ENCODE data around the gene LRP1B.
A peak's percentile ranks its signal among the peaks of the same experiment; 100 is the strongest.
"Not testable (repeated sequence)": the region's sequence is repeated elsewhere in the genome, so short reads cannot be mapped to it uniquely, and the experiment has no call there.

Gene LRP1B

DNA sequence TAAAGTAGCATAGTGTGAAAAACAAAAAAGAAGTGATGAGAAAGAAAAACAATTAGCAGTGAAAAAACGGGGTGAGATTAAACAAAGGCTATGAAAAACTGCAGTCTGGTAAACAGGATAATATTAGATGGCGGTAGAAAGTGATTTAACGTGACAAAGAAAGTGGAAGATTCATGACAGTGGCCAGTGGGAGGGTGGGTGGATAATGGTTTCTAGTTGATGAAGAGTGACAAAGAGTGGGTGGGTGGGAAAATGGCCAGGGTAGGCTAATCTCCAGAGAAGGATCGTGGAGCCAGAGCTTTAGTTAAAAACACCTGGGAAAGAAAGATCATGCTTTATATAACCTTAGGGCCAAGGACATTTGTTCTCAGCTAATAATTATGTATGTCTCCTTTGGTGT is 1667.8 kb downstream of the LRP1B start:
- no peak for DNase-seq

DNA sequence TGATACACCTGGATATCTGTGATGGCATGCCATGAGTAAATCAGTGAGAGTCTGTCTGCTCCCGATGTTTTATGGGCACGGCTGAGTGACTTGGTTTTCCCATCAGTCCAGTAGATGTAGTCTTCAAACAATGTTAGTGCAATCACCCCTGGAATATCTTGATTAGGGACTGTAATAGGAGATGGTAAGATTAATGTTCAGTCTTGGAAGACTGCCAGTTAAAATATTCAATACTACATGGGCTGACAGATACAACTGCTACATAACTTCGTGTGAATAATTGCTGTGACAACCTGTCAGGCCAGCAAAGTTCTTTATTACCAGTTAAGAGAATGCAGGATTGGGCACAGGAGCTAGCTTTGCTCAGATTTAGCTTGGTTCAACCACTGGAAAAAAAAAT is 1673.3 kb downstream of the LRP1B start:
- no peak for DNase-seq

- no peak for DNase-seq
These were observed 1675.5 kb downstream of the LRP1B start for GRCh38 chr2:140455315-140455714.

- no peak for DNase-seq
These were observed 1676.1 kb downstream of the LRP1B start for GRCh38 chr2:140454717-140455116.

GRCh38 chr2:140451324-140451723 is 1679.5 kb downstream of the LRP1B start:
- no peak for DNase-seq

GRCh38 chr2:140442319-140442718 is 1688.5 kb downstream of the LRP1B start:
- DNase-seq, result no peak

- DNase-seq, result no peak
These were observed 1690.0 kb downstream of the LRP1B start for GRCh38 chr2:140440815-140441214.

GRCh38 chr2:140436936-140437335 is 1693.9 kb downstream of the LRP1B start:
- no peak for DNase-seq

DNA sequence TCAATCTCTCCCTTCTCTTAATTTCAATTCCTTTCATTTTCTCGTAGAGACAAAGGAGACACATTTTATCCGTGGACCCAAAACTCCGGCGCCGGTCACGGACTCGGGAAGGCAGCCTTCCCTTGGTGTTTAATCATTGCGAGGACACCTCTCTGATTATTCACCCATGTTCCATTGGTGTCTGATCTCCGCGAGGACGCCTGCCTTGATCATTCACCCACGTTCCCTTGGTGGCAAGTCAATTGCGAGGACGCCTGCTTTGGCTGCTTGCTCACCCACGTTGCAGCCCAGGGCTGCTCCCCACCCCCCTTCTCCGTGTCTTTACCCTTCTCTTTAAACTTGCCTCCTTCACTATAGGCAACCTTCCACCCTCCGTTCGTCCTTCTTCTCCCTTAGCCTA is 1703.8 kb downstream of the LRP1B start:
- DNase-seq, result not testable (repeated sequence)

GRCh38 chr2:140424471-140424870 is 1706.3 kb downstream of the LRP1B start:
- DNase-seq, result no peak

DNA sequence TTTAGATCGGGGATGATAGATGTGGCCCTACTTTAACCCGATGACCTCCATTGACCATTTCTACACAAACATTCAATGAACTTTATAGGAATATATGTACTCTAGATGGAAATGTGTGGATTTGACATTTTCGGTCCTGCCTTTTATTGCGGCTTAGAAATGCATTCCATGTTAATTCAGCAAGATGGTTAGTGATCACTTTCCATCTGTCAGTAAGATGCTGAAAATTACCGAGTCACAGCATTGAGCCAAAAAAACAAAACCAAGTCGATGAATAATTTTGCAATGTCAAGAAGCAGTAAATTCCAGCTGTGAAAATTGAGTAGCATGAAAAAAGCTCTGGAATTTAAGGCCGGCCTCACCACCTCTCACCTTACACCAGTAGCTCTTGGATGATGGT is 1708.1 kb downstream of the LRP1B start:
- DNase-seq, result no peak

DNA sequence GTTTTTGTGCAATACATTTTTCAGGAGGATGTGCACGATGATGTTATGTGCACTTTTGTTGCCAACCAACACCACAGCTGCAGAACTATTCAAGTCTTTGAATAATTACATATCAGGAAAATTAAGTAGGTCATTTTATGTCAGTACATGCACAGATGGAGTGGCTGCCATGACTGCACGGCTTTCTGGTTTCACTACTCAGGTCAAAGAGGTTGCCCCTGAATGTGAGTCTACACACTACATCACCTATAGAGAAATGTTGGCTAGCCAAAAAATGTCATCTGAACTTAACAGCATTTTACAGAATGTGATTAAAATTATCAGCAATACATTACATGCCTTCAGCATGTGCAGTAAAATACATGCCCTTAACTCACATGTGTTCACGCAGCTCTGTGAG is 1713.3 kb downstream of the LRP1B start:
- DNase-seq, result no peak

- DNase-seq, result no peak
These were observed 1714.2 kb downstream of the LRP1B start for GRCh38 chr2:140416577-140416976.

GRCh38 chr2:140415035-140415434 is 1715.8 kb downstream of the LRP1B start:
- DNase-seq, result peak; percentile 40

GRCh38 chr2:140410695-140411094 is 1720.1 kb downstream of the LRP1B start:
- DNase-seq, result no peak

- no peak for DNase-seq
These were observed 1729.8 kb downstream of the LRP1B start for GRCh38 chr2:140401056-140401455.

- no peak for DNase-seq
These were observed 1738.0 kb downstream of the LRP1B start for GRCh38 chr2:140392824-140393223.

GRCh38 chr2:140384946-140385345 is 1745.9 kb downstream of the LRP1B start:
- DNase-seq, result no peak

DNA sequence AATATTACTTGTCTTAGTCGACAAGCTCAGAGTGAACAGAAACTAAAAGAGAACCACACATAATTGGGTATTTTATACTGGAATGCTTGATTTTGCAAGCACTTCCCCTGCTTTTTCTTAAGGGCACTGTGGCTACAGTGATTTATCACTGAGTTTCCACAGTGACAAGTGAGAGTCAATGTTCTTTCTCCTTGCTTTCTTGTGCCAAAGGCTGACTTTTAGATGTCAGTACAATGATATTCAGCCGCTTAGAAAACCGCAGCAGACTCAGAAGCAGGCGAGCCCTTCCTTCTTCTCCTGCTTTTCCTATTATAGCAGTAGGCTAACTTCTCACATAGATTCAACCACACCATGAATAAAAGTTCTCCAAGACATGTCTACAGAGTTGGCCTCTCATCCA is 1747.0 kb downstream of the LRP1B start:
- no peak for DNase-seq

DNA sequence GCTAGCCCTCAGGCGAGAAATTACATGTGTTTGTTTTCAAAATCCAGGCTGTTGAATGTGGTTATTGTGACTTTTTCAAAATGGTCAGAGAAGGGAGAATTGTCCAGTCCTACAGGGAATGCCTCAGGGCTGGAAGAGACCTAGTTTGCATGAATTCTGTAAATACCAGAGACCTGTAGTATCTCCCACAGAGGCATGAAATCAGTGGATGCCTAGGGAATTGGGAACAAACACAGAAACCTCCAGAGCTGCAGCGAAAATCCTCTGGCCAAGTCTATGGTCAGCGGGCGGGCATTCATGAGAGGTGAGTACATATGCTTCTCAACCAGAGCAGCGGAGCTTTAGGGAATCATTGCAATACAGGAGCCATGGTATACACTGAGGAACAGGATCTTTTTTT is 1754.1 kb downstream of the LRP1B start:
- DNase-seq, result no peak

DNA sequence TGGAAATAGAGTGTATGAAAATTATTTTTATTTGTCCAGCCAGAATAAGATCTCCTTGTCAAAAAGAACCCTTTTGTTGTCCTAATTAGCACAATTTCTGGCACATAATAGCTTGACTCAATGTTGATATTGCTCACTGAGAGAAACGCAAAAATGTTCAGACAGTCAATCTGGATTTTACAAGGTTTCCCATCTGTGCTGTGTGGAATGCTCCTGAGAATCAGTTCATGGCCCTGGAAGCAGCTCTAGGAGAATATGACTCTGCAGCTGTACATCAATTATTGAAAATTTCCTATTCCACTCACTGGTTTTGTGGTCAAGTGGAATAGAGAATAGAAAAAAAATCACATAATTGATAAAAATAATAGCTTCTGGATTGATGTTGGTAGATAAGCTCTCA is 1767.7 kb downstream of the LRP1B start:
- no peak for DNase-seq

- no peak for DNase-seq
These were observed 1768.5 kb downstream of the LRP1B start for GRCh38 chr2:140362361-140362760.

DNA sequence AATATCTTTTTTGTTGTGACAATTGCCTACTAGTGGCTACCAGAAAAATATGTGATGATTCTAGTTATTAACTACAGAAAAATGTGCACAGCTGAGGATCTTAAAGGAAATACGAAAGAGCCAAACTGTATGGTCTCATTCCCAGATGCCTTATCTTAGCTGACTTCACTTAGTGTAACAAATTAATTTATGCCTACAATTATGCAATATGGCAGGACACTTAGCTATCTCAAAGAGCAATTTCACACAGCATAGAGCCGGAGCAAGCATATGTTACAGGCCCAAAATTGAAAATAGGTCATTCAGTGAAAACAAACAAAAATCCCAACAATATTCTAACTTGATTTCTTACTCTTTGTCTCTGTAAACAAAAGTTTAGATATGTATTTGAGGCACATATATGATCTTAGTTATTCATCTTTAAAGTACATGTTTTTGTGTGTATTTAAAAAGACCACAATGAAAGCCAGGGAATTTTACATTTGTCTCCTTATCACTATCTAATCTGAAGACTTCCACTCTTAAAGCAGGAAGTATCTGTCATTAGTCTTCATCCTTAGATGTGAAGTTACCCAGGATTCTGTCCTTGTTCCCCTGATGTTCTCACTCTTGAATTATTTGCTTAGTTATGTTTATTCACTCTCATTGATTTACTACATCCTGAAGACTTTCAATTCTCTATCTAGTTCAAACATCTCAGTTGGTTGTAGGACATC is 1771.6 kb downstream of the LRP1B start:
- no peak for DNase-seq

DNA sequence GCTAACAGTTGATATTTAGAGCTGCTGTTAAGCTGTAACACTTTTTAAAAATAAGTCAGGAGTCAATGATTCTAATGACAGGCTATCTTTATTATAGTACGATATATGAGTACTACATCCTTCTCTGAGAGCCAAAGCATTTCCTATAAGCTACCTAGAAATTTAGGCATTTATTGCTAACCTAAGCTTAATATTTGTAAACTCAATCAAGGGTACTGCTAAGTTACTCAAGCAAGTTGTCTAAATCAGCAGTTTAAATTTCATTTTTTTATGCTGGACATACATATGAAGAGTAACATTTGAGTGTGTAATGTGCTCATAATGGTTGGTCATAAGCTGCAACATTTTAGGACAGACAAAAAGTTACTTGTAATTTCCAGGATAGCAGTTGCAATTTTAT is 1774.1 kb downstream of the LRP1B start:
- DNase-seq, result no peak

DNA sequence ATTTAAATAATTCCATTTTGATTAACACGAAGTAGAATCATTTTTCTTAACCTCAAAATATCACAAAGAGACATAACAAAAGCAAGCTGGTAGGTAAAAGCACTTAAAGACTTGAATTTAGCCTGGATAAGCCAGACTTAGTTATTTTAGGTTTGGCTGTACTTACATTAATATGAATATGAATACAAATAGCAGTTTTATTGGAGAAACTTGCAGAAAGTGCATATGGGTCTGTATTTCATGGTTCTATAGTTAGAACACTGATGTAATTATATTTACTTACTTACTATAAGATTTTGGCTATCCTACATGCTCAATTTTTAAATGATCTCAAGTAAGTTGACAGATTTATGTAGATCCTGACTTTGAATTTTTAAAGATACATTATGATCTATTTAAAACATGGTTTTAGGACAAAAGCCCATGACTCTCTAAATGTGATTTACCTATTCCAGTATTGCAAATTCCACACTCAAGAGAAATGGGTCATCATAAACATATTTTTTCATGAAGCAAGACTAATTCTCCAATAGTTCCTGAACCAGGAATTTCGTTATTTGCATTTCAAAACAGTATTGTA is 1775.2 kb downstream of the LRP1B start:
- DNase-seq, result no peak

Data from GF-D8 (cell line).